Right kidney (tissue), 1 donor: ENCODE data around the gene DPYD.
A peak's percentile ranks its signal among the peaks of the same experiment; 100 is the strongest.

ENCODE experiments used
- DNase-seq: peaks from one replicate; pipeline ENCODE4 v3.0.0-alpha.2; 2016

DPYD gene

DNA sequence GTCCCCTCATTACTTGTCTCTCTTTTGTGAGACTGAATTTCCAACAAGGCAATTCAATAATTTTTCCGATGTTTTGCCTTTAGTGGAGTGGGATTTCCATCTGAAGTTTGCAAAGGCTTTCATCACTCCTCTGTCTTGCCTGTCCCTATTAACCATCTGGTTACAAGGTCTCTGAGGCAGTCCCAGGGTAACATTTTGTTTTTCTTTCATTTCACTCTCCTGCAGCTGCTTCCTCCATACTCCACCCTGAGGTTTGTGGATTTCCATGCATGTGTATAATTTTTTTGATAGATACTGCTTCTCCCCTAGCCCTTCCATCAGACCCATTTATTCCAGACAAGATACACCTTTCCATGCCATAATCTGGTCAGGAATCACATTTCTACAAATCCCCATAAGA lies 832.4 kb downstream of the DPYD start:
- no peak for DNase-seq

DNA sequence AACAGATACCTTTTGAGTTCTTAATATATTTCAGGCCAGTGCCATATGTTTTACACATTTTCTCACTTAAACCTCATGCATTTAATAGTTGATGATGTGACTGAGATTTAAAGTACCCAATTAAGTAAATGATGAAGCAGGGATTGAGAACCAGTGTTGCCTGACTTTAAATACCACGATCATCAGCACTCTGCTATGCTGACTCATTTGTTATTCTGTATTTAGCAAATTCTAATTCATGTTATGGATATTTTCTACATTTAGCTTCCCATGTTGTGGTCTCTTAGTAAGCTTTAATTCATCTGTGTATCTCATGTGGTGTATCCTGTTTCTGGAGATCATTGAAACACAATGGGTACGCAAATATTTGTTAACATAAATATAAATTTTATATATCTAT lies 836.3 kb downstream of the DPYD start:
- no peak for DNase-seq

DNA sequence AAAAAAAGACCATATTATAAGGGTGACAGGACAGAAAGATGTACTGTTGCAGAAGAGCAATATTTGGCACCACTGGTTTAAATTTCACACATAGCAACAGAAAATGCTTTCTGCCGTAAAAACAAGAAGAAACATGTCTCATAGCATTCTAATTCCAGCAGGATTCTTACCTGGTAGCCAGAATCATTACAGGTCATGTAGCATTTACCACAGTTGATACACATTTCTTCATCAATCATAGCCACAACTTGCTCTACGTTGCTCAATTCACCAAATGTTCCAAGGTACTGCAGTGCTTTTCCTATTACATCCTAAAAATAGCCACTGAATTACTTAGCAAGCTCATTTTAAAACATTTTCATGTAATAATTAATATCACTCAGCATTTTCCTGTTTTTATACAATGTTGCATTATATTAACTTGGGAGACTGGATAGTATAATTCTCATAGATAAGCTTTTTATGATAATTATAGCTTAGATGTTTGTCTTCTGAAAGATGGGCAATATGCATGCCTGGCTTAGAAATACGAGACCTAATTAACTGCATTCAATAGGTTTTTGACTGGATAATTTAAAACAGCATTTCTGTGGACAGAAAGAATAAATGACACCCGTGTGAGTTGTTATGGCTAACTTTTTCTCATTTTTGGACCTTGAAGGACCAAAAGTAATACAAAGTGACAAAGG lies 838.5 kb downstream of the DPYD start:
- no peak for DNase-seq

DNA sequence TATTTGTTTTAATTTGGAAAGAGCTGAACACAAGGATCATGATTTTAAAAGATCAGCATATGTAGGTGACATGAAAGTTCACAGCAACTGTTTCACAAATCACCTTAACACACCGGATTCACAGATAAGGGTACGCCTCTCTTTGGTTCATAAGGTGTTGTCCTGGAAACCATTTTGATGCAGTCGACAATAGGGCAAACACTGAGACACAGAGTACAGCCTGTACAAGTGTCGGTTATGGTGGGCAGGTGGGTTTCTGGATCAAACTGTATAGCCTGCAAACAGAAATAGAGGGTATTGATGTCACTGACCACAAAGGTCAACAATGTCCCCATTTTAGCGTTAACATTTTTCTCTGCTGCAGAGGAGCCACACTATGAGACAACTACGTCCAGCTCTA lies 842.0 kb downstream of the DPYD start:
- DNase-seq = no peak

DNA sequence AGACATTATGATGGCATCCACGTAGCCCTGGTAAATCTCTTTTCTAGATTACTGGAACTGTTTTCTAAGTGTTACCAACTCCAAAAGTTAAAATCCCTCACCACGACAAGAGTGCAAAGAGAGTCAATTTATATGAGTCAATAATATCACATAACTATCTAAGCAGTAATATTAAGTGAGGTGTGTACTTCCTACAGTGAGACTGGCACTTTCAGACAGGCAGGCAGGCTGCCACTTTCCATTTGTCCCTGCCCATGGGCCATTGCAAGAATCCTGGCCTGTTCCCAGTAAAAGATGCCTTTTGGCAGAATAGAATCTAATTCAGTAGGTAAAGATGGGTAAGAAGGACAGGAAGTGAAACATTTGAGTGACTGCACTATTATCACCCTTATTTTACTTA lies 843.6 kb downstream of the DPYD start:
- DNase-seq = no peak

DNA sequence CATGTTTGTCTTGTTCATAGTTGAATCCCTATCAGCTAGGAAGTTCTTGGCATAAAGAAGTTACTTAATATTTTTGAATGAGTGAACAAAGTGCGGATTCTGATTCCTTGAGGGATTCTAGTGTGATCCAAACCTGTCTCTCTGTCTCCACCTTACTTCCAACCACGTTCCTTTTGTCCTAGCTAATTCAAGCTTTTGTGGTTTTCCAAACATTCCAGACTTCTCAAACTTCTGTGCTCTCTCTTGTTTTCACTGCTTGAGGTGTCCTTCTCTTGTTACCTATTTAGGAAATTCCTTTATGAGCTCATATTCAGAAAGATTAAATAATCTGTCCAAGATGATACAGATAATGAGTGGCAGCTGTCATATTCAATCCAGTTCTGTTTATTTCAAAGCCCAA lies 846.1 kb downstream of the DPYD start:
- DNase-seq = no peak

DNA sequence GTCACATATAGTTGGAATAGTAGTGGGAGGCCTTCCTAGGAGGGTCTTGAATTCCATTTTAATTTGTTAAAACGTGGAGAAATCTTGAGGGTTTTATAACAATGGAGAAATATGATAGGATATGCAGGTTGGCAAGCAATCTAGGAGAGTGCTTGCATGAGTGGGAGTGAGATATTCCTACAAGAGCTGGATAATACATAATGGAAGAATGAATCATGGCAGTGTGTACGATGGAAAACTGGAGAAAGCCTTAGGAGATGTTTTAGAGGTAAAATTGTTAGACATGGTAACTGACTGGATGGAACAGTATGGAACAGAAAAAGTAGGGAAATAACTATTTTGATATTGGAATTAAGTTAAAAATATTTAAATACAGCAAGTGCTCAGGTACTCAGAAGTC lies 846.9 kb downstream of the DPYD start:
- DNase-seq = no peak

DNA sequence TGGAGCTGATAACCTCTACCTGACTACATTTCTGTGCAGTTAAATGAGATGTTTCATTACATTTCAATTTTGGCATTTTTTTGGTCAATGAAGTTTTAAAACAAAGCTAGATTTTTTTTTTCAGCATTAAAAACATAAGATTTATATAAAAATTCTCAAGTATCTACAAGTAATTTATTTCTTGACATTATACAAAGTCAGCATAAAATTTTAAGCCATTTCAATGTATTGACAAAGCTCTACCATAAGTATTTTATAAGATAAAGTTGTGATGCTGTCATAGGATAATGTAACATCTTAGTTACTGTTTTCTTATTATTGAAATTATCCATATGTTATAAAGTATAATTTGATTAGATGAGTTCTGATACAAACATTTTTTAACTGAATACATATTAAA lies 847.7 kb downstream of the DPYD start:
- no peak for DNase-seq

DNA sequence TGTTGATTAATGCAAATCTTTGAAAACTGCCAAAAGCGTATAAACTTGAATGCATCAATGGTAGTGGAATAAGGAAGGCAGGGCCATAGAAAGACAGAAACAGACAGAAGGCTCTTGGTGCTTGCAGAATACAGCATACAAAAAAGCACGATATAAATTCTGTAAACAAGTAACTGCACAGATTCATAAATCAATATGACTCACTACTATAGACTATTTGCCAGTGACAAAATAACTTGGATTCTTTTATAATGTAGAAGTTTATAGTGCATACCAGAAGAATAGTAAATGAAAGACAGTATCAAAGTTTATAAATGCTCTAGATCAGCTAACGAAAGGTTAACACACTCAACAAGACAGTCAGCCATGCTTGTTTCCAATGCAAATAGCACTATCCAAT lies 849.7 kb downstream of the DPYD start:
- DNase-seq = no peak

DNA sequence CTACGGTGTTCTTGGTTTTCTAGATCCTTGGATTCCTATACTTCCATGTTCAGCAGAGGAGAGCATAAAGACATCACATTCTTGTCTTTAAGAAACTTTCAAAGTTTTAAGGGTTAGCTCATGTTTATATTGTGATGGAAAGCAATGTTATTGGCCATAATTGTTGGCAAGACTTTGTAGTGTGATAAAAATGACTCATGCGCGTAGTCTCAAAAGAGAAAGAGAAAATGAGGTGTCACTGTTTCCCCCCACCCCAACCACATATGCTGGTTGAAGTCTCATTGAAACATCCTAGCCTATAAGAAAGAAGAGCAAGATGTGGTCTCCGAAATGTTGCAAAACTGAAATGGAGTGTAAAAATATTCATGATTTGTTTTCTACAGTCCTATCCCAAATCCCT lies 850.5 kb downstream of the DPYD start:
- DNase-seq = no peak

DNA sequence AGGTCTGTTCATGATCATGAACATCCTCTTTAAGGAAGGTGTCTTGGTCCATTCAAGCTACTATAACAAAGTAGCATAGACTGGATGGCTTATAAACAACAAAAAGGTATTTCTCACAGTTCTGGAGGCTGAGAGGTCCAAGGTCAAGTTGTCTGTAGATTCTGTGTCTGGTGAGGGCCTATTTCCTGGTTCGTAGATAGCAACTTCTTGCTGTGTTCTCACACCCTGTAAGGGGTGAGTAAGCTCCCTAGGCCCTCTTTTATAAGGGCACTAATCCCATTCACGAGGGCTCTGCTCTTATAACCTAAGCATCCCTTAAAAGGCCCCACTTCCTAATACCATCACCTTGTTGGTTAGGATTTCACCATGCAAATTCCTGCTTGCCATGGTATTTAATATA lies 851.5 kb downstream of the DPYD start:
- no peak for DNase-seq

DNA sequence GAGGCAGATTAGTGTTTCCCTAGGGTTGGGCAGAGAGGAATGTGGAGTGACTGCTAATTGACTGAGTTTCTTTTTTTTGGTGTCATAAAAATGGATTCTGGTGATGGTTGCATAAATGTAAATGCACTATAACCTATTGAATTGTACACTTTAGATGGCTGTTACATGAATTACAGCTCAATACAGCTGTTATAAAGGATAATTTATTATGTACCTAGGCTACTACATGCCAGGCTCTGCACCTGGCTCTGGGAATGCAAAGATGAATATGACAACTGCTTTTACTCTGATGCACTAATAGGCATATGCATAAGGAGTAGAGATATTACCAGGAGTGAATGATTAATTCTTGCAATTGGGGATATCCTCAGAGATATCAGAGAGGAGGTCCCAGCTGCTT lies 854.0 kb downstream of the DPYD start:
- DNase-seq = no peak

DNA sequence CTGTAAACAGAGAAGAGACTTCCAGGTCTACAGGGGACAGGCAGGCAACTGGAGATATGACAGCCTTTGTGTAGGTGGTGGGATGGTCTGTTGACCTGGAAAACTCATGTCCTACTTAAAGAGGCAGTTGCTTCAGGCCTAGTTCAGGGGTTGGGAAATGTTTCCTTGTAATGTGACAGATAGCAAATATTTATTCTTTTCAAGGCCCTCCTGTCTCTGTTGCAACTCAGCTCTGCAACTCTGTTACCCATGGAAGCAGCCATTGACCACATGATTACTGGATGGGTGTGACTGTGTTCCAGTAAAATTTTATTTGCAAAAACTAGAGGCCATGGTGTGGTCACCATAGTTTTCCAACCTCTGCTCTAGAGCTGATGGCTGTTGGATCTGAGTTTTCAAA lies 857.3 kb downstream of the DPYD start:
- no peak for DNase-seq

DNA sequence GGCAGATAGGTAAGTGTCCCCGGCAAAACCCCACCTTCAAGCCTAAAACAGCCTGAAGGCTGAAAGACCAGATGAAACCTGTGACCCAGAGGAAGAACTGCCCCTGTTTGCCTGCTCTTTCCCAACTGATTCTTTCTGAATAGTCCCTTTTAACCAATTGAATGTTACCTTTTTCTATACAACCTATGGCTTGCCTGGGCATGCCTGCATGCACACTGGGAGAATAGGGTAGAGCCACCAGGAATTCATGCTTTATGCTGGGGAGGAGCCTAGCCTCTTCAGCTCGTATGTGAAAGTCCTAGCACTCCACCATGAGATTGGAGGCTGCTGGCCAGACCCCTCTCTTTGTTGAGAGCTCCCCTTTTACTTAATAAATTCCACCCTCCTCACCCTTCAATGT lies 859.2 kb downstream of the DPYD start:
- DNase-seq = no peak

DNA sequence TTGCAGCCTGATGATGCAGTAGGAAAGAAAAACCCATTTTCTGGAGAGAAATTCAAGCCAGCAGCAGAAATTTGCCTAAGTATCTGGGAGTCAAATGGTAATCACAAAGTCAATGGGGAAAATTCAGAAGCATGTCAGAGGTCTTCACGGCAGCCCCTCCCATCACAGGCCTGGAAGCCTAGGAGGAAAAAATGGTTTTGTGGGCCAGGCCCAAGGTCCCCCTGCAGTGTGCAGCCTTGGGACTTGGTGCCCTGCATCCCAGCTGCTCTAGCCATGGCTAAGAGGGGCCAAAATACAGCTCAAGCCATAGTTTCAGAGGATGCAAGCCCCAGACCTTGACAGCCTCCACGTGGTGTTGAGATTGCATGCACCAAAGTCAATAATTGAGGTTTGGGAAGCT lies 864.4 kb downstream of the DPYD start:
- no peak for DNase-seq

DNA sequence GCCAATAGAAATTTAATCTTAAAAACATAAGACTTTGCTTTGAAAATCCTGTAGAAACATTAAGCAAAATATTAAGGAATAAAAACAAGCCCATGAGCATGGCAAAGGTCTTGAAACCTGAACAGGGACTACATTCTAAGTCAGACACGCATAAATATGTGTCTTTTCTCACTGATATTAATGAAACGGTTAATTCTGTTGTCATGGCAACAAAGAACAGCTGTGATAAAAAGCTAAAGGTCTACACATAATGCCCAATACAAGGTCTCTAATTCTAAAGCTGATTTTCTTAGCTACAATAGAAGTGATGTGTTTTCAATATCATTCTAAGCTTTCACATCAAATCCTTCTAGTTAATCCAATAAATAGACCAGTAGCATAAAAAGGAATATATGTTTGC lies 867.6 kb downstream of the DPYD start:
- no peak for DNase-seq

DNA sequence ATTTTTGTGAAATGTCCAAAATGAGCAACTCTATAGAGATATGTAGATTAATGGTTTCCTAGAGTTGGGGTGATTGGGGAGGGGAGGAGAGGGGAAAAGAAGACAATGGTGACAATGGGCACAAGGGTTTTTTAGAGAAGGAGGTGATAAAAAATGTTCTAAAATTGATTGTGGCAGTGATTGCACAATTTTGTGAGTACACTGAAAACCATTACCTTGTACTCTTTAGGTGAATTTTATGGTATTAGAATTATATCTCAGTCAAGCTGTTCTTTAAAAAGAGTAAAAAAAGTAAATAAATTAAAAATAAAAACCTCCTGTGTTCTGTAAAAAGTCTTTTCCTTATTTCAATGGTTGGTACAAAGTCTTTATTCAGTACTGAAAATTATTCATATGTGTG lies 869.0 kb downstream of the DPYD start:
- no peak for DNase-seq

DNA sequence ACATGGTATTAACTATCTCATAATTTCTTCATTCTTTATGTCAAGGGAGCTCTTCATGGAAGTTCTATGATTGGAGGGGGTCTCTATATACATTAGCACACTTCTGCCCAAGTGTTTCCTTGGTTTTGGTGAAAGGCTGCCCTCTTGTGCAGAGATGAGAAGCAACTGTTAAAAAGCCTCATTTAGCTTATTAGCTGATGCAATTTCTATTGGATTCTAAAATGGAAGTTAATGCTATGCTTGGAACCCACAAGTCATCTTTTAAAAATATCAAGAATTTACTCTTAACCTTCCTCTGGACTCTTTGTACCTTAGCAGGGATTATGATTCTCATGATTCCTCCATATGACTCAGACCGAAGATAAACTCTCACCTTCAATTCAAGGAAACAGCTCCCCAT lies 870.3 kb downstream of the DPYD start:
- no peak for DNase-seq

DNA sequence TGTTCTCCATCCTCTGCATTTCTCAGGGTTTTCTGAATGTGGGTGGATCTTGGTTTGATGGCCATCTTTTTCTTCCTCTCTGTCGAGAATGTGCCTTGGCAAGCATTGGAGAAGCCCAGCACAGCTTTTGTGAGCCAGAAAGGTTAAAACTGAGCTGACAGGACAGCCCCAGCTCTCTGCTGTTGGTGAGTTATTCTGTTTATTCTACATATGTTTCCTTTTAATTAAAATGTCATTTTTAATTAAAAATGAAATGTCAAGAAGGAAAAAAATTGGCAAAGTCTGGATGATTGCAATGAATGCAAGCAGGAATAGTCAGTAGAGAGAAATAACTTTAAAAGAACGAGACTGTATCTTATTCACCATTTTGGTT lies 873.4 kb downstream of the DPYD start:
- DNase-seq = peak; percentile 5

DNA sequence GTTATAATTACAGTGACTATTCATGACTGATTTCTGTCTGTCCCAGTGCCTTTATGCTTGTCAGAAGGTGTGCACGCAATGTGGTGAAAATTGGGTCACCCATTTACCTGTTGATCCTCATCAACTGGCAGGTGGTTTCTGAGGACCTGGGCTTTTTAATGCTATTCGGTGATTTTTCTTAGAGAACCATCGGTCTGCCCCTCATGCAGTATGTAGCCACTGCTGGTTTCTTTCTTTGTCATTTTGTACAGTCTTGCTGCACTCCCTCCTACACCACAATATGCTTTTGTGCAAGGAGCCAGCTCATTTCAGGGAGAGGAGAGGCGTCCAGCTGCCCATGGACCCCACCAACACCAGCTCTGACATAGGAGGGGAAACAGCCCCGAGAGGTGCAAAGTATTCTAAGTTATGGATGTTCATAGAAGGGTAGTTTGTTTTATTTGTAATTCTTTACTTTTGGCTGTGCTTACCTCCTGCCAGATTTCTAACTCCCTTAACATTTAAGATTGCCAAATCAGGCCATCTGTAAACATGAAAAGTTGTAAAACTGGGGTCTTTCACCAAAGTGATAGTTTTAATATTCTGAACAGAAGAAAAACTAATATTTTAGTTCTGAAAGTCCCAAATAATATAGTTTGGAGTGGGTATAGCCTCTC lies 873.9 kb downstream of the DPYD start:
- DNase-seq = no peak

DNA sequence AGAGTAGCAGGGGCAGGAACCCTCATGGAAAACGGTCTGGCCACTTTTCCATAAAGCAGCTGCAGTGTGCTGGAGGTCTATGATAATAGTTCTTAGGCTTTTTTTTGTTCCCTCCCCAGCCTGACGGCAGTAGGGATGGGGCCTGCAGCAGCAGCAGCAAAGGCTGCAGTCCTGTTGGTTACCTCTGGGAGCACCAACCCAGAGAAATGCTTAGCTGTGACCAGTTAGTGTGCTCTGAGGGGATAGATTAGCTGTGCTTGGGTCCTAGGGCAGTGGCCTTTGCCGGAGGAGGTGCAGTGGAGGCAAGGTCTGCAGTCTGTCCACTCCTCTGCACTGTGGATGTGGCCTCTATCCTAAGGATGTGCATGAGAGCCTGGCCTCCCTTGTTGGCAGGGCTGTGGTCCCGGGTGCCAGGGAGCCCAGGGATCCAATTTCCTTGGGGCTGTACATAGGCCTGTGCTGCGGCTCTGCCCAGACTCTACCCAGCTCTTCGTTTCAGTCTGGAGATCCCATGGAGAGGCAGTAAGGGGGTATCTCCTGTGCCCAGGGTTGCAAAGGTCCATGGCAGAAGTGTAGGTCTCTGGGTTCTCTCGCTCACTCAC lies 876.6 kb downstream of the DPYD start:
- DNase-seq = no peak

DNA sequence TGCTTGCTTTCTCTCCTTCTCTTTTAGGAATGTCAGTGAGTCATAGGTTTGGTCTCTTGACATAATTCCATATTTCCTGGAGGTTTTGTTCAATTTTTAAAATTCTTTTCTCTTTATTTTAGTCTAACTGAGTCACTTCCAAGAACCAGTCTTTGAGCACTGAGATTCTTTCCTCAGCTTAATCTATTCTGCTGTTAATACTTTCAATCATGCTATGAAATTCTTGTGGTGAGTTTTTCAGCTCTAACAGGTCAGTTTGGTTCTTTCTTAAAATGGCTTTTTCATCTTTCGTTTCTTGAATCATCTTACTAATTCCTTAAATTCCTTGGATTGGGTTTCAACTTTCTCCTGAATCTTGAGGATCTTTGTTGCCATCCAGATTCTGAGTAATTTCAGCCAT lies 878.3 kb downstream of the DPYD start:
- DNase-seq = no peak

DNA sequence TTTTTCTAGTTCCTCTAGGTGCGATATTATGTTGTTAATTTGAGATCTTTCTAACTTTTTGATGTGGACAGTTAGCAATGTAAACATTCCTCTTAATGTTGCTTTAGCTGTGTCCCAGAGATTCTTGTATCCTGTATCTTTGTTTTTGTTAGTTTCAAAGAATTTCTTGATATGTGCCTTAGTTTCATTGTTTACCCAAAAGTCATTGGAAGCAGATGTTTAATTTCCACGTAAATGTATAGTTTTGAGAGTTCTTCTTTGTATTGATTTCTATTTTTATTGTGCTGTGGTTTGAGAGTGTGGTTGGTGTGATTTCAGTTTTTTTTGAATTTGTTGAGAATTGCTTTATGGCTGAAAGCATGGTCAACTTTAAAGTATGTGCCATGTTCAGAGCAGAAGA lies 879.8 kb downstream of the DPYD start:
- no peak for DNase-seq

DNA sequence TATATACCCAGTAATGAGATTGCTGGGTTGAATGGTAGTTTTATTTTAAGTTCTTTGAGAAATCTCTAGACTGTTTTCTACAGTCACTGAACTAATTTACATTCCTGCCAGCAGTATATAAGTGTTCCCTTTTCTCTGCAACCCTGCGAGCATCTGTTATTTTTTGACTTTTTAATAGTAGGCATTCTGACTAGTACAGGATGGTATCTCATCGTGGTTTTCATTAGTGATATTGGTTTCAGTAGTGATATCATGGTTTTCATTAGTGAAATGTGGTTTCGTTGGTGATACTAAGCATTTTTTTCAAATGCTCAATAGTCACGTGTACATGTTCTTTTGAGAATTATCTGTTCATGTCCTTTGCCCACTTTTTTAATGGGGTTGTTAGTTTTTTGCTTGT lies 882.4 kb downstream of the DPYD start:
- DNase-seq = no peak
